Neural crest cell (in vitro differentiated cells): ENCODE measurements around the gene FSTL3. TPM values are rescaled to one million over a fixed set of nuclear protein-coding genes. Genes with fewer than 3 reads are reported as not detected.

Experiments
- DNase-seq: peaks from one replicate; pipeline ENCODE4 v3.0.0; 2021; ENCODE audit warnings: low read depth, mixed read lengths, low spot score
- H3K27ac Mint-ChIP-seq: one replicate; pipeline ENCODE4 v1.8.0; 2021; ENCODE audit warnings: mild to moderate bottlenecking, mixed read lengths; ENCODE audit not compliant: unreplicated experiment
- H3K27me3 Mint-ChIP-seq: 2 replicates; pipeline ENCODE4 v1.8.0; 2021; ENCODE audit warnings: low read depth, mild to moderate bottlenecking, mixed read lengths
- H3K36me3 Mint-ChIP-seq: 2 replicates; pipeline ENCODE4 v1.8.0; 2021; ENCODE audit warnings: low read depth, mild to moderate bottlenecking, mixed read lengths
- H3K4me1 Mint-ChIP-seq: 2 replicates; pipeline ENCODE4 v1.8.0; 2021; ENCODE audit warnings: mixed read lengths
- H3K4me3 Mint-ChIP-seq: one replicate; pipeline ENCODE4 v1.8.0; 2021; ENCODE audit warnings: mild to moderate bottlenecking, mixed read lengths
- H3K9me3 Mint-ChIP-seq: 2 replicates; pipeline ENCODE4 v1.8.0; 2021; ENCODE audit warnings: mixed read lengths
- total RNA-seq: library from RNA; stranded (reverse); gene quantifications from 2 replicates; pipeline ENCODE4 v1.2.1, GENCODE V29; 2021
- TF ChIP-seq, protein P1 (sequence below): fragments of 200-600 bp; sonication (generic); conservative IDR thresholded peaks from 2 replicates; pipeline ENCODE4 v1.5.0; 2021; ENCODE audit warnings: antibody characterized with exemption, mild to moderate bottlenecking

FSTL3 gene
- total RNA-seq, 1 donor from 2014 or later: 8.9 TPM

DNA sequence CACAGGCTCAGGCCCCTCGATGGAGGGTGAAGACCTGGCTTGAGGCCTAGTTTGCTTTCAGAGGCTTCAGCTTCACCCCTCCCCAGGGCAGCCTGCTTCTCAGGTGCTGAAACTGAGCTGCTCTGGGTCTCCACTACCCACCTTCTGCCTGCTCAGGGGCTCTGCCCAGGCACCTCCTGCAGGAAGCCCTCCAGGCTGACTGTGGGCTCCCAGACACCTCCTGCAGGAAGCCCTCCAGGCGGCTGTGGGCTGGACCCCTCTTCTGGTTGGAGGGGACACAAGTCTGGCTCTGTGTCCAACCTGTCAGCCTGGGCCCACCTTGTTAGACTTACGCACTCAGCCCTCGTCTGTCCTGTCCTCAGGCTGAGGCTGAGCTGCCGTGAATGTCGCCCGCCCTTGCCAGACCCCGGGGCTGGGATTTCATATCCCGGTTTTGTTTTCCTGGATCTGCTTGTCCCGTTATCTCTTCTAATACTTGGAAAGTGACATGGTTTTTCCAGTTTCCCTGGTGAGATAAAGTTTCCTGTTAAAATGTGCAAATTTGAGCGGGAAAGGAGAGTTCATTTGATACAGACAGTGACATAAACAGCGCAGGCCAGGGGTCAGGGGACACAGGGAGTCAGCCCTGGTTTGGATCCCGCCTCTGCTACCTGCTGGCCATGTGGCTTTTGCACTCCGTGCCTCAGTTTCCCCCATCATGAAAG, 53.9 kb downstream of the FSTL3 start:
- peaks cover 6% of the 10 kb centered on the region for H3K36me3 Mint-ChIP-seq
- H3K27ac Mint-ChIP-seq: no peak overlapping the region
- TF ChIP-seq, protein P1, sequence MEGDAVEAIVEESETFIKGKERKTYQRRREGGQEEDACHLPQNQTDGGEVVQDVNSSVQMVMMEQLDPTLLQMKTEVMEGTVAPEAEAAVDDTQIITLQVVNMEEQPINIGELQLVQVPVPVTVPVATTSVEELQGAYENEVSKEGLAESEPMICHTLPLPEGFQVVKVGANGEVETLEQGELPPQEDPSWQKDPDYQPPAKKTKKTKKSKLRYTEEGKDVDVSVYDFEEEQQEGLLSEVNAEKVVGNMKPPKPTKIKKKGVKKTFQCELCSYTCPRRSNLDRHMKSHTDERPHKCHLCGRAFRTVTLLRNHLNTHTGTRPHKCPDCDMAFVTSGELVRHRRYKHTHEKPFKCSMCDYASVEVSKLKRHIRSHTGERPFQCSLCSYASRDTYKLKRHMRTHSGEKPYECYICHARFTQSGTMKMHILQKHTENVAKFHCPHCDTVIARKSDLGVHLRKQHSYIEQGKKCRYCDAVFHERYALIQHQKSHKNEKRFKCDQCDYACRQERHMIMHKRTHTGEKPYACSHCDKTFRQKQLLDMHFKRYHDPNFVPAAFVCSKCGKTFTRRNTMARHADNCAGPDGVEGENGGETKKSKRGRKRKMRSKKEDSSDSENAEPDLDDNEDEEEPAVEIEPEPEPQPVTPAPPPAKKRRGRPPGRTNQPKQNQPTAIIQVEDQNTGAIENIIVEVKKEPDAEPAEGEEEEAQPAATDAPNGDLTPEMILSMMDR: no peak
- no peaks in the 10 kb centered on the region for H3K27me3 Mint-ChIP-seq
- no peak overlapping the region for H3K4me3 Mint-ChIP-seq
- H3K4me1 Mint-ChIP-seq: peaks cover 4% of the 10 kb centered on the region
- H3K9me3 Mint-ChIP-seq: no peaks in the 10 kb centered on the region
- no peak for DNase-seq

DNA sequence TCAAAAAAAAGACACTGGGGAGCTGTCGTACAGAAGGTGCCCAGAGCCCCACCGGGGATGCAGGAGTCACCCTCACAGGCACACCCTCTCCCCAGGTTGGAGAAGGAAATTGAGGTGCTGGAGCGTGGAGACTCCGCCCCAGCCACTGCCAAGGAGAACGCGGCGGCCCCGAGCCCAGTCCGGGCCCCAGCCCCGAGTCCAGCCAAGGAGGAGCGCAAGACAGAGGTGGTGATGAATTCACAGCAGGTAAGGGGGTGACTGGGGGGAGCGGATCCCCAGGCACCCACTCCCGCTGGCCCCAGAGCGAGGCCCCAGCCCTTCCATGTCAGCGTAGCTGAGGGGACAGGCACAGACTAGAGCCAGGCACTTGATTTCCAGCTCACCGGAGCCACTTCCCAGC, 54.8 kb downstream of the FSTL3 start:
- H3K9me3 Mint-ChIP-seq: no peaks in the 10 kb centered on the region
- H3K27ac Mint-ChIP-seq: no peak overlapping the region
- H3K36me3 Mint-ChIP-seq: peaks cover 6% of the 10 kb centered on the region
- no peak for DNase-seq
- H3K4me3 Mint-ChIP-seq: no peak overlapping the region
- no peaks in the 10 kb centered on the region for H3K27me3 Mint-ChIP-seq
- H3K4me1 Mint-ChIP-seq: peaks cover 4% of the 10 kb centered on the region
- TF ChIP-seq, protein P1: no peak

DNA sequence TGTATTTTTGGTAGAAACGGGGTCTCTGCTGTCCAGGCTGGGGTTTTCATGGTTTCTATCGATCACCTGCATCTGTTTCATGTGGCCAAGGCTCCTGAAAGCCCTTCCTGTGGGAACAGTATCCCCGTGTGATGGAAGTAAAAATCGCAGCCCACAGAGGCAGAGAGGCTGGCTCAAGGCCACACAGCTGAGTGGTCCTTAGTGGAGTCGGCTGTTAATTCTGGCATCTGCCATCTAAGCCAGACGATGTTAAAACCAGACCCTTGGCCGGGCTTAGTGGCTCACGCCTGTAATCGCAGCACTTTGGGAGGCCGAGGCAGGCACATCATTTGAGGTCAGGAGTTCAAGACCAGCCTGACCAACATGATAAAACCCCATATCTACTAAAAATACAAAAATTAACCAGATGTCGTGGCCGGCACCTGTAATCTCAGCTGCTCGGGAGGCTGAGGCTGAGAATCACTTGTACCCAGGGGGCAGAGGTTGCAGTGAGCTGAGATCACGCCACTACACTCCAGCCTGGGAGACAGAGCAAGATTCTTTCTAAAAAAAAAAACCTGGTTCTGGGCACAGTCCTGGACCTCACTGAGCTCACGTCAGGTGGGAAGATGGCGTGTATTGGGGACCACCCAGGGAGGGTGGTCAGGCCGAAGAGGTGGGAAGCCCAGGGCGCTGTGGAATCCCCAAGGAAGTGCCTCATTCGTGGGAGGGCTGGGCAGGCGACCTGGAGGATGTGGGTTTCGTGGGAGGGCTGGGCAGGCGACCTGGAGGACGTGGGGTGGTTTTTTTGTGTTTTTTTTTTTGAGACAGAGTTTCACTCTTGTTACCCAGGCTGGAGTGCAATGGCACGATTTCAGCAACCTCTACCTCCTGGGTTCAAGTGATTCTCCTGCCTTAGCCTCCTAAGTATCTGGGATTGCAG, 56.2 kb downstream of the FSTL3 start:
- Mint-ChIP-seq H3K27me3 (no peaks in the 10 kb centered on the region), H3K9me3 (no peaks in the 10 kb centered on the region), H3K4me1 (peaks cover 4% of the 10 kb centered on the region), H3K4me3 (no peak overlapping the region), H3K27ac (no peak overlapping the region), H3K36me3 (peaks cover 3% of the 10 kb centered on the region)
- no peak for DNase-seq
- TF ChIP-seq, protein P1: no peak

Other genes starting within 250 kb of the FSTL3 start
- gene SHC2, start 215.4 kb upstream of the FSTL3 start, total RNA-seq: 39.0 and 45.2 TPM in 2 replicates
- gene MADCAM1, start 179.9 kb upstream of the FSTL3 start, total RNA-seq: 0.75 and 1.1 TPM in 2 replicates
- 22.3 TPM in 2 replicates for gene TPGS1, start 168.9 kb upstream of the FSTL3 start, total RNA-seq
- 106 and 111 TPM in 2 replicates for gene CDC34, start 144.6 kb upstream of the FSTL3 start, total RNA-seq
- gene GZMM, start 132.3 kb upstream of the FSTL3 start, total RNA-seq: not detected in 2 replicates
- 564 and 613 TPM in 2 replicates for gene BSG, start 103.8 kb upstream of the FSTL3 start, total RNA-seq
- gene HCN2, start 86.5 kb upstream of the FSTL3 start, total RNA-seq: 0.71 and 0.84 TPM in 2 replicates
- gene POLRMT, start 42.9 kb upstream of the FSTL3 start, total RNA-seq: 69.7 and 71.1 TPM in 2 replicates
- gene FGF22, start 36.5 kb upstream of the FSTL3 start, total RNA-seq: 0.51 and 0.84 TPM in 2 replicates
- gene RNF126, start 13.2 kb upstream of the FSTL3 start, total RNA-seq: 50.6 and 55.9 TPM in 2 replicates
- gene PRSS57, start 19.1 kb downstream of the FSTL3 start, total RNA-seq: not detected in 2 replicates
- gene PALM, start 32.5 kb downstream of the FSTL3 start, total RNA-seq: 45.1 and 52.1 TPM in 2 replicates
- gene MISP, start 74.7 kb downstream of the FSTL3 start, total RNA-seq: 0.14 TPM in 1 of 2 replicates, not detected in the other
- gene PTBP1, start 121.1 kb downstream of the FSTL3 start, total RNA-seq: 674 and 701 TPM in 2 replicates
- 46.3 and 50.9 TPM in 2 replicates for gene PLPPR3, start 145.6 kb downstream of the FSTL3 start, total RNA-seq
- gene AZU1, start 151.4 kb downstream of the FSTL3 start, total RNA-seq: 0.30 and 0.68 TPM in 2 replicates
- not detected in 2 replicates for gene PRTN3, start 164.6 kb downstream of the FSTL3 start, total RNA-seq
- not detected in 2 replicates for gene ELANE, start 175.9 kb downstream of the FSTL3 start, total RNA-seq
- gene CFD, start 183.3 kb downstream of the FSTL3 start, total RNA-seq: not detected in 2 replicates
- gene MED16, start 216.8 kb downstream of the FSTL3 start, total RNA-seq: 73.9 and 77.7 TPM in 2 replicates
- gene RNU6-9, start 217.1 kb downstream of the FSTL3 start, total RNA-seq: not detected in 2 replicates
- gene R3HDM4, start 236.8 kb downstream of the FSTL3 start, total RNA-seq: 47.7 and 50.9 TPM in 2 replicates
- gene KISS1R, start 240.9 kb downstream of the FSTL3 start, total RNA-seq: 2.2 and 2.4 TPM in 2 replicates
- gene ARID3A, start 249.6 kb downstream of the FSTL3 start, total RNA-seq: 48.4 and 58.9 TPM in 2 replicates